Renal cortex interstitium (tissue), 11 donors: ENCODE data around the gene RAB5IF. TPM values are rescaled to one million over a fixed set of nuclear protein-coding genes. Genes with fewer than 3 reads are reported as not detected.

Source experiments
- DNase-seq, 11 donors: peaks; one replicate each; pipeline ENCODE4 v3.0.0-alpha.2; 2013; ENCODE audit warnings: low read depth in 9 of 11, low spot score in 4 of 11; ENCODE audit errors: extremely low read depth in 1 of 11
- polyA plus RNA-seq, 3 donors: library from polyadenylated mRNA; unstranded; fragments of 120-200 nt; gene quantifications; one replicate each; pipeline ENCODE4 v1.2.1, GENCODE V29; 2013; ENCODE audit not compliant: insufficient read length in 3 of 3

Gene RAB5IF
- polyA plus RNA-seq, 3 donors: 55.5 to 67.2 (median 62.4) TPM

DNA sequence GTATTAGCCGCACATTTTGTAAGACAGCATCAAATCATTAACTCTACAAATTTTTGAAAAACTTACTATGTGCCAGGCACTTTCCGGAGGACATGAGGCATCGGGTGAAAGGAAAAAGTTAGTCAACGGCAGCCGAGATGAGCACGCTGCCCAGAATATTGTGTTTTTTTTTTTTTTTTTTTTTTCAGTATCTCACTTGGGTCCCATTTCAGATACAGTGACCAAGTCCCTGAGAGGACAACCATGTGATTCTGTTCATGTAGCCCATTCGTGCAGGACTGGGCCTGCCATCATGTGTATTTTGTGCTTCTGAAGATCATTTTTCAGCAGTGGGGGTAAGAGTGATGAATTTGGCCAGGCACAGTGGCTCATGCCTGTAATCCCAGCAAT is 39.1 kb downstream of the RAB5IF start:
- DNase-seq: no peak

DNA sequence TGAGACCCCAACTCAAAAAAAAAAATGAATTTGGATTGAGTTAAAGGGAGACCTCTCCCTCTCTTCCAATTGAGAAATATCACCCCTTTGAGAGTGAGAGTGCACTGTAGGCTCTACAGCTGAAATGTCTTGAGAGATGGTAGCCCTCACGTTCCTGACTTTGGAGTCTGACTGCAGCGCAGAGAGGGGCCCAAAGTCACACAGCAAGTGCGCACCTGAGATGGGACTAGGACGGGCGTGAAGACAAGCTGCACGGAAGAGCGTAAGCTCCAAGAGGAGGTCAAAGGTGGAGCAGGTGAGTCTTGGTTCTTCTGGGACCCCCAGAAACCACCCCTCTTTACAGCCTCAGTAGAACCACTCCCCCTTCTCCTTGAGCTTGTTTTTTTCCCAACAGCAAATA is 39.8 kb downstream of the RAB5IF start:
- no peak for DNase-seq

DNA sequence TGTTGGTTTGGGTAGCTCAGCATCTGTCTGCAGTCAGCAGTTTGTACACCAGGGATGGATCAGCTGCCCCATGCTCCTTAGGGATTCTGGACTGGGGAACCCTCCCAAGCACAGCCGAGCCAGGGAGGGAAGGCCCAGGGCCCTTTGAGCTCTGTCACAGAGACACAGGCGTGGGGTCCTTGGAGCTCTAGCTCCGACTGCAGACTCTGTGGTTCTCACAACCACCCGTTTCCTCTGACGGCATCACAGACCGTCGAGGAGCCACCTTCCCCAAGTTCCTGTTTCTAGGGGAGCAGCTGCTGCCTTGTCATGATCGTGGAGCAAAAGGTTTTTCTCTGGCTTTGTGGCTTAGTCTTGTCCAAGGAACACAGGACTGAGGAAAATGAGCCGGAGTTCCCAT is 40.4 kb downstream of the RAB5IF start, which contains the start of gene SLA2:
TSS of gene SLA2 (minus strand) at position 199 of the 400 bp plus-strand sequence. CDS start 4,861 bp downstream, outside the sequence.
- DNase-seq: no peak

DNA sequence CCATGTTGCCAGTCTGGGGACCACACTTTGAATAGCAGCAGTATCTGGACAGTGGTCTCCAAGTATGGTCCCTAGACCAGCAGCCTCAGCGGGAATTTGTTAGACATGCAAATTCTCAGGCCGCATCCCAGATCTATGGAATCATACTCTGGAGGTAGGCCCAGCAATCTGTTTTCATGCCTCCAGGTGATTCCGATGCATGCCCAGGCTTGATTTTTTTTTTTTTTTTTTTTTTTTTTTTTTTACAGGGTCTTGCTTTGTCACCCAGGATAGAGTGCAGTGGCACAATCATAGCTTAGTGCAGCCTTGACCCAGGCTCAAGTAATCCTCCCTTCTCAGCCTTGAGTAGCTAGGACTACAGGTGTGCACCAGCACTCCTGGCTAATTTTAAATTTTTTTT is 41.1 kb downstream of the RAB5IF start:
- DNase-seq: no peak

GRCh38 chr20:36647196-36648121 is 41.9 kb downstream of the RAB5IF start:
- DNase-seq: no peak

DNA sequence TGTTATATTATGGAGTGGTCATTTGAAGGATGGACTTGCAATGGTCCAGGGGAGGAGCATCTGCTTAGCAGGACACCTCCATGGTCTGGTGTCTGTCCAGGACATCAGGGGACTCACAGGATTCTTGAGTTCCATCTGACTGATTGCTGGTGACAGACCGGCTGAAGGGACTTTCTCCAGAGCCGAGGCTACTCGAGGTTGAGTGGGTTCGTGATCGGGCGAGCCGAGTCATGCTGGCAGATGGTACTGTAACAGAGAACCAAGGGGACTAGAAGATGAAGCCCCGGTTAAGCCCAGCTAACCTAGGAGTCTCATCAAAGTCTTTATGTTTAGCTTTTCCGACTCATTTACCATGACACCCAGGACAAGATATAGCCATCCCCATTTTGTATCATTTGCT is 47.9 kb downstream of the RAB5IF start:
- DNase-seq: no peak

DNA sequence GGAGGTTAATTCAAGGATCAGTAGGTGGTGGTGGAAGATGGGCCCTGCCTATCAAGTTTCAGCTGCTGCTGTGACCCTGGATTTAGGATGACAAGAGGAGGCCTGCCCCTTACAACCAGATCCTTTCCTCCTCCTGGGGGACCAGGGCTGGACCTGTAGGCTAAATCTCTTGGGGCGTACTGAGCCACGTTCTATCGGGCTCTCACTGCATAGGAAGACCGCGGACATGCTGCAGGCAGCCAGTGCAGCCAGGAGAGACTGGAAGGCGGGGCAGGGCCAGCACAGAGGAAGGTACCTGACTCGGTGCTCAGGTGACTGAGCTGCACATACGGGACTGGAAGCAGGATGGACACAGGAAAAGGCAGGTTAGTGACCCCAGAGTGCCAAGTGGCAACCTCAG is 48.9 kb downstream of the RAB5IF start:
- no peak for DNase-seq

GRCh38 chr20:36655004-36655403 is 49.4 kb downstream of the RAB5IF start:
- no peak for DNase-seq

DNA sequence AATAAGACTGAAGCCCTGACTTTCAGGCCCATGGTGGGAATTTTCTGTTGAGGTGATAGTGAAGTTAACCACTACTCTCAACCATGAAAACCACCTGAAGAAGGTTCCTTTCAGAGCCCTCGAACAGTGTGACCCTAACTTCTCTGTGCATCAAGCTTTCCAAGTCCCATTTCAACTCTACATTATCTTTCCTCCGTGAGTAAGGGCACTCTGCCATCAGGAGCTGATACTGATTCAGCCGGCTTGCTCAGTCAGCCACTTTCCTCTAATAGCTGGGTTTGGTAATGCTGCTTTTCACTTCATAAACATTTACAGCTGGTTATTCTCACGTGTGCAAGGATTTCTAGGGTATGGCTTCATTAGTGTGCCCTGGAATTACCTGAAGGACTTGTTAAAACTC is 51.2 kb downstream of the RAB5IF start:
- no peak for DNase-seq

- no peak for DNase-seq
Measured at GRCh38 chr20:36658300-36658699, 52.7 kb downstream of the RAB5IF start.

Other genes starting within 250 kb of the RAB5IF start
- 100 to 1,000 TPM; 195 to 247 (median 220) TPM for gene MYL9, start 64.3 kb upstream of the RAB5IF start, polyA plus RNA-seq
- gene TGIF2, start 32.2 kb upstream of the RAB5IF start, polyA plus RNA-seq: 10 to 100 TPM; 60.7 to 66.4 (median 65.5) TPM
- under 1 TPM; 0.53 to 0.62 (median 0.55) TPM for gene SLA2, start 40.4 kb downstream of the RAB5IF start, polyA plus RNA-seq
- gene NDRG3, start 140.3 kb downstream of the RAB5IF start, polyA plus RNA-seq: 10 to 100 TPM; 30.9 to 34.9 (median 31.5) TPM
- 10 to 100 TPM; 18.9 to 23.1 (median 19.5) TPM for gene DSN1, start 168.0 kb downstream of the RAB5IF start, polyA plus RNA-seq